Frontal cortex (tissue), 4 donors: Measurements from ENCODE around the gene TMEM151A. TPM values are rescaled to one million over a fixed set of nuclear protein-coding genes. Genes with fewer than 3 reads are reported as not detected.
"Not testable (repeated sequence)": the region's sequence is repeated elsewhere in the genome, so short reads cannot be mapped to it uniquely, and the experiment has no call there.

Experiments used
- DNase-seq, 2 donors: peaks; one replicate each; pipeline ENCODE4 v3.0.0; 2012; ENCODE audit warnings: low spot score in 2 of 2
- FAIRE-seq: peaks from 2 replicates; lab custom pipeline; 2012; peaks lifted over from hg19 to GRCh38; lab: Jason Lieb, UNC
- total RNA-seq: library from RNA; depleted of rRNA; stranded (reverse); fragments of >200 nt; gene quantifications from one replicate; pipeline ENCODE4 v1.2.3, GENCODE V29; 2014
- donor health status: control.
- donor health status: control.
- donor health status: control.

Gene TMEM151A
- total RNA-seq, 1 donor from 2014 or later = 9.0 TPM

DNA sequence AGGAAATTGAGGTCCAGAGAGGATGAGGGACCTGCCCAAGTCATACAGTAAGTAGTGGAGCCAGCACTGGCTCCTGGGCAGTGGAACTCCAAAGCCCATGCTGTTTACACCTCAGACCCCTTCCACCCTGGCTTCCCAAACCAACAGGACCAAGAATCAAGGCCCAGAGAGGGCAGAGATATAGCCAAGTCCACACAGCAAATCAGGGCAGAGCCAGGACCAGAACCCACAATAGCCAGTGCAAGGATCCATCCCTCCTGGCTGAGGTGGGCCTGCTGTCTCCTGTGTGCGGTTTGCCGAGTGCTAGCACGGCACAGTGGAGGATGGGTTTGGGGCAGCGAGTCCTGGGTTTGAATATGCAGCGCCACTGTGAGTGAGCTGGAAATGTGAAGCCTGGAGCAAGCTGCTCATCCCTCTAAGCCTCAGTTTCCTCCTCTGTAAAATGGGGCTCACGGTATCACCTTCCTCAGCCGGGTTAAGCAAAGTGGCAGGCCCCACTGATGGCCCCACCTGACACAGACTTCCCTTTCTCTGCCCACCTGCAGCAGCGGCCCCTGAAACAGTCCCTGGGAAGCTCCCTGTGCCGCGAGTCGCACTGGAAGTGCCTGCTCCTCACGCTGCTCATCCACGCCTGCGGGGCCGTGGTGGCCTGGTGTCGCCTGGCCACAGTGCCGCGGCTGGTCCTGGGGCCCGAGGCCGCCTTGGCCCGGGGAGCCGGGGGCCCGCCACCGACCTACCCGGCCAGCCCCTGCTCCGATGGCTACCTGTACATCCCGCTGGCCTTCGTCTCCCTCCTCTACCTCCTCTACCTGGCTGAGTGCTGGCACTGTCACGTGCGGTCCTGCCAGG, 2.3 kb downstream of the TMEM151A start:
- DNase-seq (no peak), FAIRE-seq (no peak)

DNA sequence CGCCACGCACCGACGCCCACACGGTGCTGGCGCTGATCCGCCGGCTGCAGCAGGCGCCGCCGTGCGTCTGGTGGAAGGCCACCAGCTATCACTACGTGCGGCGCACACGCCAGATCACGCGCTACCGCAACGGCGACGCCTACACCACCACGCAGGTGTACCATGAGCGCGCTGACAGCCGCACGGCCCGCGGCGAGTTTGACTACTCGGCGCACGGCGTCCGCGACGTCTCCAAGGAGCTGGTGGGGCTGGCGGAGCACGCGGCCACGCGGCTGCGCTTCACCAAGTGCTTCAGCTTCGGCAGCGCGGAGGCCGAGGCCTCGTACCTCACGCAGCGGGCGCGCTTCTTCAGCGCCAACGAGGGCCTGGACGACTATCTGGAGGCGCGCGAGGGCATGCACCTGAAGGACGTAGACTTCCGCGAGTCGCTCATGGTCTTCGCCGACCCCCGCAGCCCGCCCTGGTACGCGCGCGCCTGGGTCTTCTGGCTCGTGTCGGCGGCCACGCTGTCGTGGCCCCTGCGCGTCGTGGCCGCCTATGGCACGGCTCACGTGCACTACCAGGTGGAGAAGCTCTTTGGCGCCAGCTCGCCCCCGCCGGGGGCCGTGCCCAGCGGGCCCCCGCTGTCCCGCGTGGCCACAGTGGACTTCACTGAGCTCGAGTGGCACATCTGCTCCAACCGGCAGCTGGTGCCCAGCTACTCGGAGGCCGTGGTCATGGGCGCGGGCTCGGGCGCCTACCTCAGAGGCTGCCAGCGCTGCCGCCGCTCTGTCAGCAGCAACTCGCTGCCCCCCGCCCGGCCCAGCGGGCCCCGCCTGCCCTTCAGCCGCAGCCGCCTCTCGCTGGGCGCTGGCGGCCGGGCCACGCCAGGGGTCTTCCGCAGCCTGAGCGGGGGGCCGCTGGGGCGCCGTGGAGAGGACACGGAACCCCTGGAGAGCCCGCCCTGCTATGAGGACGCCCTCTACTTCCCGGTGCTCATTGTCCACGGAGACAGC, 3.2 kb downstream of the TMEM151A start:
- no peak for DNase-seq
- no peak for FAIRE-seq

DNA sequence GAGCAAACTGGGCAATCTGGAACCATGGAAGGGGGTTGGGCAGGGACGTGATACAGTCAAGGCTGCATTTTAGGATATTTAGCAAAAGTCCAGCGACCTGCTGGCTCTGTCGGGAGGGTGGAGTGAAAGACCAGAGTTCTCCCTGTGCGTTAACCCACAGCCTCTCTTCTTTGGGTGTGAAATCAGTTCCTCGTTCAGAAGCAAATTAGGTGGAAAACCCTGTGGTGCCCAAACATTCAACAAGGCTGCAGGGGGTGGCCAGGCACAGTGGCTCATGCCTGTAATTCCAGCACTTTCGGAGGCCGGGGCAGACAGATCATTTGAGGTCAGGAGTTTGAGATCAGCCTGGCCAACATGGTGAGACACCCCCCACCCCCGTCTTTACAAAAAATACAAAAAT, 5.9 kb downstream of the TMEM151A start:
- no peak for FAIRE-seq
- no peak for DNase-seq

DNA sequence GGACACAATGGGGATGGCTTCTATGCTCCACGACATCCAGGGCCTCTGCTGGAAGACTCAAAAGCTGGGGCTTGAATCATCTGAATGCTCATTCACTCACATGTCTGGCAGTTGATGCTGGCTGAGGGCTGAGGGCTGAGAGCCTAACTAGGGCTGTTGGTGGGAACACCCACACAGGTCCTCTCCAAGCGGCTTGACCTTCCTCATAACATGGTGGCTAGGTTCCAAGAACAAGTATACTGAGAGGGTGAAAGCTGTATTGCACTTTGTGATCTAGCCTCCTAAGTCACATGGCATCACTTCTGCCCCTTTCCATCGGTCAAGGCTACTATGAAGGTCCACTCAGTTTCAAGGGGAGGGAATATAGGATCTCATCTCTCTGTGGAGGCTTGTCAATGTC, 7.5 kb downstream of the TMEM151A start:
- DNase-seq (no peak), FAIRE-seq (no peak)

DNA sequence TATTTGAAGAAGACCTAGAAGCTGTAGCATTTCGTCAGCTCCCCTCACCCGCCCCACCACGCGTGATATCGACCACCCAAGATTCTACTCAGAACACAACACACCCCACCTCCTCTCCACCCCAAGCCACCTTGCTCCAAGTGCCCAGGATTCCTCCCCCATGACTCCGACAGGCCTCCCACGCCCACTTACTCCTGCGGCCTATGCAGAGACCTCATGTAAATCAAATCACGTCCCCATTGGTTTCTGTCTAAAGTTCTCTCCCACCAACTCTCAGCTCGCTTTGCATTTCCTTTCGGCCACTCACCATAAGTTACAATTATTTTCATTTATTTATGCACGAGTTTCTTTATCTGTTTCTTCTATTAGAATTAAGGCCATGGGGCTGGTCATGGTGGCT, 11.0 kb downstream of the TMEM151A start:
- DNase-seq (no peak), FAIRE-seq (no peak)

DNA sequence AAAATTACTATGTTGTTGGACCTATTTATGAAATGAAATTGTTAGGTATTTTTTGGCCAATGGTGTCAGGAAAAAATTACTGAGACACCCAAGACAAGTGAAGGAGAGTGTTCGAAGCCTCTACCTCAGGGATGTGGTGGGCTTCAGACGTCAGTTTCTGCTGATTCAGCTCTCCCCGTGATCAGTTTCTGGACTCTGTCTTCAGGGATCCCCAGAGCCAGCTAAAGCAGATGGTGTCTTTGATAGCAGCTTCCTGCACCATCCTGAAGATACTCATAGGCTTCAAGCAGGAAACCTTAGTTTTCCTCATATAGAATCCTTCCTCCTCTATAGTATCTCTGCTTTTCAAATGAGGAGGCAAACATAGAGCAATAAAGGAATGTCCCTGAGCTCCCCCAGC, 17.8 kb downstream of the TMEM151A start:
- no peak for DNase-seq
- FAIRE-seq = no peak

DNA sequence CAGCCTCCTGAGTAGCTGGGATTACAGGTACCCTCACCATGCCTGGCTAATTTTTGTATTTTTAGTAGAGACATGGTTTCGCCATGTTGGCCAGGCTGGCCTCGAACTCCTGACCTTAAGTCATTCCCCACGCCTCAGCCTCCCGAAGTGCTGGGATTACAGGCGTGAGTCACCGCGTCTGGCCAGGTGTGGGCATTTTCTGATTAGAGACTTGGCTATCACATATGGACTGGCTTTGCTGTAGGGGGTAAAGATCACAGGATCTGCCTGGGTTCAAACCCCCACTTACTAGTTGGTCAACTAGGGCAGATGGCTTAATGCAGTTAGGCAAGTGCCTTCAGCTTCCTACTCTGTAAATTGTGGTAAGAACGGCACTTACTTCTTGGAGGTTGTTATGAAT, 18.6 kb downstream of the TMEM151A start:
- FAIRE-seq (no peak), DNase-seq (no peak)

DNA sequence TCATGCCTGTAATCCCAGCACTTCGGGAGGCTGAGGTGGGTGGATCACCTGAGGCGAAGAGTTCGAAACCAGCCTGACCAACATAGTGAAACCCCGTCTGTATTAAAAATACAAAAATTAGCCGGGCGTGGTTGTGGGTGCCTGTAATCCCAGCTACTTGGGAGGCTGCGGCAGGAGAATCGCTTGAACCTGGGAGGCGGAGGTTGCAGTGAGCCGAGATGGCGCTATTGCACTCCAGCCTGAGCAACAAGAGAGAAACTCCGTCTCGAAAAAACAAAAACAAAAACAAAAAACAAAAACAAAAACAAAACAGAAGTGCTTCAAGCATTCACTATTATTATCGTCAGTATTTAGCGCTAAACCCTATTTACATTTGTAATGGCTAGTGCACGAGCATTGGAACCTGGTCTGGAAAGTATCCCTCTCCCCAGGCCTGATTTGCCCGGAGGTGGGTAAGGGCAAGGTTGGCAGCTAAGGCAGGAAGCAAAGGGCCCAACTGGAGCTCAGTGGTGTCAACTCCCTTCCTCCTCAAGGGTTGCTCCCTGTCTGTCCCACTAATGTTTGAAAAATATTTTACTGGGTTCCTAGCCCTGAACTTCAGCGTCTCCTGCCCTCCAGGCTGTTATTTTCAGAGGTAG, 19.2 kb downstream of the TMEM151A start:
- not testable (repeated sequence) for FAIRE-seq, DNase-seq

DNA sequence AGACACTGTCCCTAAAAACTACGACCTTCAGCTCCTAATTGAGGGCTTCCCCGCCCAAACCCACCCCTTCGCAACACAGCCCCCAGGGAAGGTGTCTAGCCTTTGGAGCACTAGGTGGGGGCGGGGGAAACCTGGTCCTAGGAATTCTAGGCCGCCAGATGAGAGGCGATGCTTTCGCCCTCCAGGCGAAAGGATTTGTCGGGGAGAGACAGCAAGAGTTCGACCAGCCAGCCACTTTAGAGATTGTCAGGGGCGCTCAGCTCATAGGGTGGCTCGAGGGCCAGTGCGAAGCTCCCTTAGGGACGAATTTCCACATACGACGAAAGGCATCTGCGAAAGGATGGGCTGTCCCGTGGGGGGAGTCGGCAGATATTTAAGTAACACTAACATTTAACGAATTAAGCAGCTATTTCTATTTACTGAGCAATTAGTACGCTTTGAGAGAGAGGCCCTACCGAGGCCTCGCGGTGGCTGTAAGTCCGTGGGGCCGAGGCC, 19.8 kb downstream of the TMEM151A start:
- DNase-seq = no peak
- no peak for FAIRE-seq

DNA sequence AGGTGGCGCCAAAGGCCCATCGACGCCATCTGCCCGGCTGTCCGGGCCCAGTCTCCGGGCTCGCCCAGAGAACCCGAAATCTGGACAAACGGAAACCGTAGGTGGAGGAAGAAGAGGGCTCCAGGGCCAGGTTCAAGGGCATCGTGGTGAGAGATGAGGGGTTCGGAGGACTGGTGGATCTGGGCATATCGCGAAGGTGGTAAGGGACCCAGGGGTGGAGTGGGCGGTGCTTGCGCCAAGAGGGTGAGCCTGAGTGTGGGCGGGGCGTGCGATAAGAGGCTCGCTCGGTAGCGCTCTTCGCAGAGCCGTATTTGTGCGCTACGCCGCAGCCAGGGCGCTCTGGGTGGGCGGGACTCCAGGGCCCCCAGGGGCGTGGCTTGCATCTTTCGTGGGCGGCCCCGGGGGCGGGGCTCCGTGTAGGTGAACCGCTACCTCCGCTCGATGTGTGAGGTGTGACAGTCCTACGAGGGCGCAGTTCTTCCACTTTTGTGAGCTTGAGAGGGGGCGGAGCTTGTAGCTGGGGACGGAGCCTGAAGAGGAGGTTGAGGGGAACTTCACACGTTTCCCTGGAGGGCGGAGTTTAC, 20.4 kb downstream of the TMEM151A start:
- FAIRE-seq (no peak), DNase-seq (peak; percentile 79 to 81)

DNA sequence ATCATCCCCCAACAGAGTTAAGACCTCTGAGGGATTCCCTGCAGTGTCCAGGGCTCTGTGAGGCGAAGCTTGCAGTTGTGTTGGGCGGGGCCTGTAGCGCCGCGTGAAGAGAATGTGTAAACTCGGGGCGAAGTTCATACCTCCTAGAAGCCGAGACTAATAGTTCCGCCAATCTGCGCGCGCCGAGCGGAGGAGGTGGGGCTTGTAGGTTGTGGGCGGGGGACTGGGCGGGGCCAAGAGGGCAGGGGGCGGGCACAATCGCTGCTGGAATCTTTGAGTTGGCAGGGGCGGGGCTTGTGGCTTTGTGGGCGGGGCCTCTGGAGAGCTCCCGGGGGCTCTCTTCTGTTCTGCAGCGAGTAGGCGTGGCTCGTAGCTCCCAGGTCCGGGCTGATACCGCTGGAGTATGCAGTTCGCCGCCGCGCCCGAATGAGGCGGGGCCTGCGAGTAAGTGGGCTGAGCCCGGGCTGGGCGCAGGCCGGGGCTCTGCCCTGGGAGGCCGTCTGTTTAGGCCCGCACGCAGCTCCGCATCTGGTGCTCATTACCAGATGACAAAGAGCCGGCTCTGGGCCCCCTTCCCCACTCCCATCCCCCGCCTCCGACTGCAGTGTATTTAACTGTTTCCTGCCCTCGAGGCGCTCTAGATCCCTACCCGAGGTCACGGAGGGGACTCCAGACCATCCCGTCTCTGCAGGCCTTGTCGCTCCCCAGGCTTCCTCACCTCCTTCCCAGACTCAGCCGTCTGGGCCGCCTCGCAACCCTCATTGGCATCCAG, 21.0 kb downstream of the TMEM151A start:
- no peak for FAIRE-seq
- peak; percentile 91 to 98 for DNase-seq

DNA sequence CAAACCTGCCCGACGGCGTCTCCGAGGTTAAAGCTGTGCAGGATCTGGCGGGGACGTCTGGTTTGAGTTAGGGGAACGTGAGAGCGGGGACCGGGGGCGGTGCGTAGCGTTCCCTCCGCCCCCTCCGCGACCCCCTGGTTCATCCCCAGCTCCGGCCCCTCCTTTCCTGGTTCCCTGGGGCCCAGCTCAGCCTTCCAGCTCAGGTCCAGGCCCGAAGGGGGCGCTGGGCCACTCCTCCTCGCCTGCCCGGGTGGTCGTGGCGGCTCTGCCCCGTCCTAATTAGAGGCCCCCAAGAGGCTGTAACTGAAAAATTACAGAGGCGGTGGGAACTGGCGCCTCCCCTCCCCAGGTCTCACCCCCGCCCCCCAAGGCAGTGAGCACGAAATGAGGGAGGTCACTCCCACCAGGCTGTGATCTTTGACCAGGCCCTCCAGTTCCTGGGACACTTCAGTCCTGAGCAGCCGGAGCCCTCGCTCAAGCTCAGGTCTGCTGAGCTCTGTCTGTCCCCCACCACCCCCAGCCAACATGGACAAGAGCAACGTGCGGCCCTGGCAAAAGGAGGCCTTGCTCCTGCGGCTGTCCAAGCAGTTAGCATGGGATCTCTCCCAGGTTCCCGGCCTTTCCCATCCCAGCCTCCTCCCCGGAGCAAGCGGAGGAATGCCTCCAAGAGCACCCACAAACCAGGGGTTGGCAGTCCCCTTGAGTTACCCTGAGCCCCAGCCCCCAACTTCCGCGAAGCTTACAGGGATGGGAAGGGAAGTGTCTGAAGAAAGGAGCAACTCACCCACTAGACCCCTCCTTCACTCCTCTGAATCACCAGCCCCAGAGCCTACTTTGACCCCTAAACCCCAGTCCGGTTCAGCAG, 21.9 kb downstream of the TMEM151A start:
- FAIRE-seq (no peak), DNase-seq (no peak)

DNA sequence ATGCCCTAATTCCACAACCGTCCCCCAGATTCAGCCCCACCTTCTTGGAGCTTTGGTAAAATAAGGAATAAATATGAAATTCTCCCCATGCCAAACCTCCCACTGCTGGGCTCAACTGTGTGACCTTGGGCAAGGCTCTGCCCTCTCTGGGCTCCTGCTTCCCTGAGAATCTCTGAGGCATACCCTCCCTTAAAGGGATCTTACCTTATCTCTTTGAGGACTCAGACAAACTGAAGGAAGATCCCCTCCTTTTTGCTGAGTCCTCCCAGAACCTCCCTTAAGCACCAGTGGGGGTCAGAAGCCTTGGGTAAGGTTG, 22.4 kb downstream of the TMEM151A start:
- DNase-seq = no peak
- FAIRE-seq = no peak

DNA sequence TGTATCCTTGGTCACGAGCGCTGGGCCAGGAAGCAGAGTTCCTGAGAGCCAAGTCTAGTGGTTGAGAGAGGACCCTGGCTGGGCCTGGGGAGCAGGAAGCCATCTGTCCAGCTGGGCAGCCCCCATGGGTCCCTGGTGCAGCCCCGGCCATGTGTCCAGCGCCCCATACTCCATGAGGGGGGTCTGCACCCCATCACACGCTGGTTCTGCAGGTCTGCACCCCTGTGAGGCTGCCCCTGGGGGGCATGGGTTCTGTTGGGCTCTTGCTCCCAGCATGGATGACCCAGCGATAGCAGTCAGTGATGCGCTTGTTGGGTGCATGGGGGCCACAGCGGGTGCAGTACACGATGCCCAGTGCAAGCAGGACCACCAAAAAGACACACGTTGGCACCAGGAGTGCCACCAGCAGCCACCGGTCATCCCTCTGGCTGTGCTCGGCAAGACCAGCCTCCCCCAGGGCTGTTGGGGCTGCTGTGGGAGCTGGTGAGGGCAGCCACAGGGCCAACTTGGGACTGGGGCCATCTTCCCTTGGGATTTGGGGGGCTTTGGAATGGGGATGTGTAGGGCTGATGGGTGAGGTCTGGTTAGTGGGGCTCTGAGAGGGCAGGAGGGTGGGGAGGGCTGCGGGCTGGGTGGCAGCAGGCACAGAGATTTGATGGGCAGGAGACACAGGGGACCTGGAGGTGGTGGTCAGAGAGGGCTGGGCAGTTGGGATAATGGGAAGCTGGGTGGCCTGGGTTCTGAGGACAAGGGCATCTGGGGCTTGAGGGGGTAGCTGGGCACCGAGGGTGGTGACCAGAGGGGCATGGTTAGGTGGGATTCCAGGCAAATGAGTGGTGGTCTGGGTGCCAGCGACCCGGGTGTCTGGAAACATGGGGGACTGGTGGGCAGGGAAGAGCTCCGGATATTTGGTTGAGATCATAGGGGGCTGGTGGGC, 23.1 kb downstream of the TMEM151A start:
- DNase-seq = no peak
- no peak for FAIRE-seq

DNA sequence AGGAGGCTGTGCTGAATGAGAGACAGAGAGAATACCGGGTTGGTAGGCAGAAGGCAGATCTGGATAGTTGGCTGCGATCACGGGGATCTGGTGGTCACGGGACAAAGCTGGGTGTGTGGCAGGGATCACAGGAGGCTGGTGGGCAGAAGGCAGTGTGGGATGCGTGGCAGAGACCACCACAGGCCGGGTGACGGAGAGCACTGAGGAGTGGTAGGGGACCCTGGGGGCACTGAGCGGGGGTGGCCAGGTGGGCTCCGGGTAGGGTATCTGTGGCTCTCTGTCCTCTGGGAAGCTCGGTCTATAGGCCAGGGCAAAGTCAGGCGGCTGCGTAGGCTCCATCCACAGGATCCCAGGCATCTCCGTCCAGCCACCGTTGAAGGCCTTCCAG, 23.8 kb downstream of the TMEM151A start:
- DNase-seq = no peak
- FAIRE-seq = no peak

DNA sequence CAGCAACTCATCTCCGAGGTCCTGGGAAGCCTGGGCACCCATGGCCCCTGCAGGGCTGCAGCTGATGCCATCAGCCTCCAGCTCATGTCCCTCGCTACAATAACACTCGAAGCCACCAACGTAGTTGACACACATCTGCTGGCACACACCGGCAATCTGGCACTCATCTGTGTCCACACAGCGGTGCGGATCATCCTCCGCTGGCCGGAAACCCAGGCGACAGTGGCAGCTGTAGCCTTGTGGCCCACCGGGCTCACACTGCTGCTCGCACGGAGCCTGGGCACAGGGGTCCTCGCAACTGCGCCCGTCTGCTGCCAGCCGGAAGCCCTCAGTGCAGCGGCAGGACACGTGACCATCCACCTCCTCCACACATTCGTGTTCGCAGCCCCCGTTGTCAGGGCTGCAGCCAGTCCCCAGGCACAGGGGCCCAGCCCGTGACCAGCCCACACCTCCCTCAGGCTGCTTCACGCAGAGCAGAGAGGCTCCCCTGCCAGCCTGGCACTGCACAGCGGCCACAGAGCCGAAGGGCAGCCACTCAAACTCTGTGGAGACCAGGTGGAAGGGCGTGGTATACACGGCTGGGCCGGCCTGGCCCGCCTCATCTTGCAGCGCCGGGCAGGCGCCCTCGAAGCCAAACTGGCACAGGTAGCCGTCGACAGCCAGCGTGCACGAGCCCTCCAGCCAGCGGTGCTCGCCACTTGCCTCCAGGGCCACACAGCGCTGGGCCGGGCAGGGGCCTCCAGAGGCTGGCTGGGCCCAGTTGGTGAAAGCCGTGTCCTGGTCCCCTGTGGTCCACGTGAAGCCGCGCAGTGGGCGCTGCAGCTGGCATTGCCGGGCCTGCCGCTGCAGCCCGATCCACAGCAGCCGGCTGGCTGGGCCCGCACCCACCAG, 24.5 kb downstream of the TMEM151A start:
- FAIRE-seq = no peak
- DNase-seq = no peak
